Transverse colon (tissue), 4 donors: ENCODE data around the gene CDH13. TPM values are rescaled to one million over a fixed set of nuclear protein-coding genes. Genes with fewer than 3 reads are reported as not detected.

Experiments used
- DNase-seq: peaks from one replicate; pipeline ENCODE4 v3.0.0-alpha.2; 2019
- H3K27ac ChIP-seq, 4 donors: fragments of 200-600 bp; sonication (generic); 2 replicates each; pipeline ENCODE4 v1.5.1; 2016 to 2018; ENCODE audit warnings: inconsistent platforms in 4 of 4
- H3K27me3 ChIP-seq: fragments of 200-600 bp; sonication (generic); 2 replicates; pipeline ENCODE4 v1.5.1; 2017; ENCODE audit warnings: inconsistent platforms
- H3K36me3 ChIP-seq, 4 donors: fragments of 200-600 bp; sonication (generic); 2 replicates each; pipeline ENCODE4 v1.5.1; 2017 to 2019; ENCODE audit warnings: inconsistent platforms in 4 of 4
- H3K4me1 ChIP-seq, 4 donors: fragments of 200-600 bp; sonication (generic); 2 replicates each; pipeline ENCODE4 v1.5.1; 2017 to 2020; ENCODE audit warnings: inconsistent platforms in 4 of 4
- H3K4me3 ChIP-seq, 4 donors: fragments of 200-600 bp; sonication (generic); 1 replicate in 1 of 4; 2 replicates in 3 of 4; pipeline versions ENCODE4 v1.5.1 to v1.6.1; 2017 to 2019; ENCODE audit warnings: inconsistent platforms in 4 of 4
- H3K9me3 ChIP-seq, 2 donors: fragments of 200-600 bp; sonication (generic); 2 replicates each; pipeline ENCODE4 v1.5.1; 2017 to 2019; ENCODE audit warnings: inconsistent platforms in 2 of 2
- EP300 ChIP-seq: sonication (generic); formaldehyde crosslinking; IDR thresholded peaks from one replicate; pipeline ENCODE4 v1.6.1; 2017; ENCODE audit warnings: antibody characterized with exemption, low read depth
- POLR2A ChIP-seq: fragments of 450-650 bp; IDR thresholded peaks from one replicate; pipeline ENCODE4 v1.6.1; 2016; ENCODE audit warnings: antibody characterized with exemption, mild to moderate bottlenecking, moderate library complexity
- POLR2AphosphoS5 ChIP-seq, 3 donors: sonication (generic); formaldehyde crosslinking; IDR thresholded peaks; one replicate each; pipeline ENCODE4 v1.6.1; 2016; ENCODE audit warnings: antibody characterized with exemption in 3 of 3
- WGBS, 2 donors: methylation state at CpG; one replicate each; pipeline ENCODE4 v1.1.5; 2018; ENCODE audit warnings: low coverage in 1 of 2; 5-methylcytosine and 5-hydroxymethylcytosine counted together
- in situ Hi-C, 4 donors: fragments of 200-750 bp; cut with MboI; loops; one replicate each; pipeline versions ENCODE4 v1.15.0 to v1.15.1; 2017; ENCODE audit warnings: low sequenced_read_pairs in 3 of 4, low pct_ligation_motif_present in 1 of 4, low pct_unique_long_range_greater_than_20kb in 1 of 4
- intact Hi-C: fragments of 100-400 bp; cut with DNase I; formaldehyde crosslinking; loops from one replicate; pipeline ENCODE4 v1.15.1; 2023; ENCODE audit warnings: low total_unique reads
- total RNA-seq, 4 donors: library from RNA; depleted of rRNA; stranded (reverse); fragments of >200 nt; gene quantifications; one replicate each; pipeline ENCODE4 v1.1.0, GENCODE V29; 2016
- TF ChIP-seq, protein P1 (sequence below), 5 experiments: fragments of 200-600 bp in 3 of 5; fragments of 450-650 bp in 2 of 5; sonication (generic) in 3 of 5; IDR thresholded peaks; 1 replicate in 2 of 5; 2 replicates in 3 of 5; pipeline ENCODE4 v1.5.1; 2016 to 2017; ENCODE audit warnings: antibody characterized with exemption in 5 of 5, inconsistent platforms in 3 of 5, mild to moderate bottlenecking in 2 of 5, moderate library complexity in 1 of 5

Gene CDH13
- total RNA-seq, 4 donors from 2014 or later: 3.8 to 28.1 (median 5.8) TPM

DNA sequence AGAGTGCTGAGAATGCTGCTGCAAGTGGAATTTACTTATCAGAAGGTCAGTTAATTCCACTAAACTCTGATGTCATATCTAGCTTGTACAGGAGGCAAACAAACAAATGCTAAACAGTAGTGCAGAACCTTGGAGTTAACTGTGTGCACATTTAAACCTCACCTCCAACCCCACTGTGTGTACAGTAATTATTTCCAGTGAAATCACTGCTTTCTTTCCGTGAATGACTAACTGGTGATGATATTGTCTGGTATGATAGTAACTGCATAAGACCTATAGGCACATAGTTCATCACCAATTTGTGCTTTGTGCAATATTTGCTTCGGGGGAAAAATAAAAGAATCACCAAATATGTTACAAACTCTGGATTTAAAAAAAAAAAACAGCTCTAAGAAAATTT is 688.5 kb downstream of the CDH13 start:
- no peak for DNase-seq
- no peak overlapping the region for H3K4me3 ChIP-seq
- TF ChIP-seq POLR2A: no peak
- TF ChIP-seq, protein P1, sequence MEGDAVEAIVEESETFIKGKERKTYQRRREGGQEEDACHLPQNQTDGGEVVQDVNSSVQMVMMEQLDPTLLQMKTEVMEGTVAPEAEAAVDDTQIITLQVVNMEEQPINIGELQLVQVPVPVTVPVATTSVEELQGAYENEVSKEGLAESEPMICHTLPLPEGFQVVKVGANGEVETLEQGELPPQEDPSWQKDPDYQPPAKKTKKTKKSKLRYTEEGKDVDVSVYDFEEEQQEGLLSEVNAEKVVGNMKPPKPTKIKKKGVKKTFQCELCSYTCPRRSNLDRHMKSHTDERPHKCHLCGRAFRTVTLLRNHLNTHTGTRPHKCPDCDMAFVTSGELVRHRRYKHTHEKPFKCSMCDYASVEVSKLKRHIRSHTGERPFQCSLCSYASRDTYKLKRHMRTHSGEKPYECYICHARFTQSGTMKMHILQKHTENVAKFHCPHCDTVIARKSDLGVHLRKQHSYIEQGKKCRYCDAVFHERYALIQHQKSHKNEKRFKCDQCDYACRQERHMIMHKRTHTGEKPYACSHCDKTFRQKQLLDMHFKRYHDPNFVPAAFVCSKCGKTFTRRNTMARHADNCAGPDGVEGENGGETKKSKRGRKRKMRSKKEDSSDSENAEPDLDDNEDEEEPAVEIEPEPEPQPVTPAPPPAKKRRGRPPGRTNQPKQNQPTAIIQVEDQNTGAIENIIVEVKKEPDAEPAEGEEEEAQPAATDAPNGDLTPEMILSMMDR (IDR thresholded peaks at IDR 0.05): no peak
- no peaks in the 10 kb centered on the region for H3K4me1 ChIP-seq
- in situ Hi-C loops (loop anchor here in 1 of 4 donors (25.0 kb wide), 1 partner anchor 103 kb away; no protein-coding TSS in a partner anchor), intact Hi-C loops (no loop called here)
- WGBS, 2 donors: 77 to 87% methylated on average over 2 of the region's 2 CpGs
- no peak overlapping the region for H3K27ac ChIP-seq
- H3K27me3 ChIP-seq: no peaks in the 10 kb centered on the region
- H3K36me3 ChIP-seq: no peaks in the 10 kb centered on the region
- H3K9me3 ChIP-seq: no peaks in the 10 kb centered on the region

DNA sequence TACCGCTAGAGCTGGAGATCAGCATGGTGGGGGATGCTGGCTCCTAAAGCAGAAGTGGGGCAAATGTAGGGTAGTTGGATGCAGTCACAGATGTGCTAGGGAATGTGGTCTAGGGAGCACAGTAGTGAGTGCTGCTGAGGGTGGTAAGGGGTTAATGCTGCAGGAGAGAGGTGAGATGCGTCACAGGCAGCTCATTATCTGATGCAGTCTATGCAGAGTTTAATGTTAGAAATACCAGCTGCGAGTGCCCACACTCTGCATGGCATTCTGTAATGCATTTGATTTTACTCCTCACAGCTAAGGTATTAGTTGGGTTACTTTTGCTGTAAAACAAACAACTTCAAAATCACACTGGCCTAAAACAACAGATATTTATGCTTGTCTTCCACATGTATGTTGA is 689.7 kb downstream of the CDH13 start:
- in situ Hi-C loops (loop anchor here in 1 of 4 donors (25.0 kb wide), 1 partner anchor 104 kb away; no protein-coding TSS in a partner anchor), intact Hi-C loops (no loop called here)
- Histone ChIP-seq H3K36me3 (no peaks in the 10 kb centered on the region), H3K9me3 (no peaks in the 10 kb centered on the region), H3K4me3 (no peak overlapping the region), H3K27ac (no peak overlapping the region), H3K4me1 (no peaks in the 10 kb centered on the region), H3K27me3 (no peaks in the 10 kb centered on the region)
- DNase-seq: no peak
- WGBS, 2 donors: 60 to 67% methylated on average over 1 to 3 of the region's 3 CpGs
- TF ChIP-seq EP300 (no peak), POLR2A (no peak), POLR2AphosphoS5 (IDR thresholded peaks at IDR 0.05) (no peak)
- TF ChIP-seq, protein P1 (IDR thresholded peaks at IDR 0.05): no peak

DNA sequence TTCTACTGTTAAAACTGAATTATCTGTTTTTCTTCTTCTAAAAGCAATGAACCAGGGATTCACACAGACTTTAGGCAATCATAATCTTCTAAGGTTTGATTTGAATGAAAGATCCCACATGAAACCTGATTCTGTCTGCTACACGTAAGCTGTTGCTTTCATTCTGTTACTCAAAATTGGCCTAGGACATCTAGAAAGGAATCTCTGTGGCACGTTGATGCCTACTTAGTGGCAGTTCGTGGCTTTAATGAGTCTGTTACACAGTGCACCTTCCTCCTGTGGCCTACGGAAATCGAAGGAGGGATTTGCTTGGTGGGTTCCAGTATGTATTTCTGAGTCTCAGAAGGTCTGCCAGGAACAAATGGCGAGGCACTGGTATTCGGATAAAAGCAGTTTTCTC is 691.6 kb downstream of the CDH13 start:
- Histone ChIP-seq H3K27ac (no peak overlapping the region), H3K36me3 (no peaks in the 10 kb centered on the region), H3K27me3 (no peaks in the 10 kb centered on the region), H3K4me1 (no peaks in the 10 kb centered on the region), H3K9me3 (no peaks in the 10 kb centered on the region), H3K4me3 (no peak overlapping the region)
- intact Hi-C loops: no loop called here
- TF ChIP-seq POLR2AphosphoS5 (IDR thresholded peaks at IDR 0.05) (no peak), POLR2A (no peak), EP300 (no peak)
- TF ChIP-seq, protein P1 (IDR thresholded peaks at IDR 0.05): no peak
- in situ Hi-C loops: loop anchor here in 1 of 4 donors (25.0 kb wide), 1 partner anchor 106 kb away; no protein-coding TSS in a partner anchor
- DNase-seq: no peak
- 80 to 100% methylated on average over 3 to 7 of the region's 7 CpGs for WGBS, 2 donors

DNA sequence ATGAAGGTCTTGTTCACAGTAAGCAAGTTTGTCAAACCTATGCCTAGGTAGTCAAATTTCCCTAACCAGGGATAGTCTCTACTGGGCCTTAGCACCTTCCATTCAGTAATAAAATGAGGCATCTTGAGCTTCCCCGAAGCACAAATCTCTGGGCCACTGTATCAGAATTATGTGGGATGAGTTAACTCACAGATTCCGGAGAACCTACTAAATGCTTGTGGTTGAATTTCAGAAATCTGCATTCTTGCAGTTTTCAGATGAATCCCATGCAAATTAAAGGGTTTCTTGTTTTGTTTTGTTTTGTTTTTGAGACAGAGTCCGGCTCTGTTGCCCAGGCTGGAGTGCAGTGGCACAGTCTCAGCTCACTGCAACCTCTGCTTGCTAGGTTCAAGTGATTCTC is 702.2 kb downstream of the CDH13 start:
- no peaks in the 10 kb centered on the region for H3K9me3 ChIP-seq
- in situ Hi-C loops: no loop called here
- H3K27ac ChIP-seq: no peak overlapping the region
- H3K4me3 ChIP-seq: no peak overlapping the region
- intact Hi-C loops: no loop called here
- DNase-seq: no peak
- H3K4me1 ChIP-seq: no peaks in the 10 kb centered on the region
- TF ChIP-seq, protein P1 (IDR thresholded peaks at IDR 0.05): no peak
- TF ChIP-seq EP300 (no peak), POLR2AphosphoS5 (IDR thresholded peaks at IDR 0.05) (no peak), POLR2A (no peak)
- WGBS, 2 donors: 75 to 77% methylated on average over 2 to 3 of the region's 3 CpGs
- no peaks in the 10 kb centered on the region for H3K36me3 ChIP-seq
- H3K27me3 ChIP-seq: no peaks in the 10 kb centered on the region
